Measurements from ENCODE around the gene HAUS2. TPM values are rescaled to one million over a fixed set of nuclear protein-coding genes. Genes with fewer than 3 reads are reported as not detected.

The HAUS2 gene
- total and polyA plus RNA-seq, 2 experiments from 2014 or later: 9.6 to 36.8 TPM

DNA sequence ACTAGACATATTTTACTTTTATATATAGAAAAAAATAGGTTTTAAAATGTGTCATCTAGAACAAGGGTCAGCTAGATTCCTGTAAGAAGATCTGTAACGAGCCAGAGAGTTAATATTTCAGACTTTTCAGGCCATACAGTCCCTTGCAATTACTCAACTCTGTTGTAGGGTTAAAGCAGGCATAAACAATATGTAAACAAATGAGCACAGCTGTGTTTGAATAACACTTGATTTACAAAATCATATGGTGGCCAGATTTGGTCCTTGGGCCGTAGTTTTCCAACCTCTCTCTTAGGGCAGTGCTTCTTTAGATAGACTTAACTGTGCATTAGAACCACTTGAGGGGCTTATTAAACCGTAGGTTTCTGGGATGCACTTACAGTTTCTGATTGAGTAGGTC, 19.7 kb upstream of the HAUS2 start:
- 86% methylated on average over 3 of the region's 3 CpGs for WGBS (ENCODE audit: low lambda C conversion rate, missing lambda C conversion rate)
- Histone ChIP-seq H3K36me3 (replicated peaks; ENCODE audit: insufficient read depth, low read depth) (no peaks in the 10 kb centered on the region), H4K20me1 (ENCODE audit: insufficient read depth, poor library complexity, severe bottlenecking) (no peaks in the 10 kb centered on the region), H3K4me1 (ENCODE audit: insufficient read depth) (no peaks in the 10 kb centered on the region), H3K79me2 (no peaks in the 10 kb centered on the region), H3K4me2 (no peak overlapping the region), H3K4me3 (no peak overlapping the region), H3K9me3 (ENCODE audit: low read depth) (no peaks in the 10 kb centered on the region), H2AFZ (no peak overlapping the region), H3K27me3 (no peaks in the 10 kb centered on the region), H3K9me2 (replicated peaks; ENCODE audit: insufficient read depth) (no peaks in the 10 kb centered on the region), H3K27ac (no peak overlapping the region)
- no peak for DNase-seq (ENCODE audit: low spot score)
- TF ChIP-seq EZH2 (IDR thresholded peaks at IDR 0.05; ENCODE audit: borderline replicate concordance) (no peak), EZH2phosphoT487 (IDR thresholded peaks at IDR 0.05; ENCODE audit: low read depth, severe bottlenecking, unreplicated experiment) (no peak)
- TF ChIP-seq, protein P1, sequence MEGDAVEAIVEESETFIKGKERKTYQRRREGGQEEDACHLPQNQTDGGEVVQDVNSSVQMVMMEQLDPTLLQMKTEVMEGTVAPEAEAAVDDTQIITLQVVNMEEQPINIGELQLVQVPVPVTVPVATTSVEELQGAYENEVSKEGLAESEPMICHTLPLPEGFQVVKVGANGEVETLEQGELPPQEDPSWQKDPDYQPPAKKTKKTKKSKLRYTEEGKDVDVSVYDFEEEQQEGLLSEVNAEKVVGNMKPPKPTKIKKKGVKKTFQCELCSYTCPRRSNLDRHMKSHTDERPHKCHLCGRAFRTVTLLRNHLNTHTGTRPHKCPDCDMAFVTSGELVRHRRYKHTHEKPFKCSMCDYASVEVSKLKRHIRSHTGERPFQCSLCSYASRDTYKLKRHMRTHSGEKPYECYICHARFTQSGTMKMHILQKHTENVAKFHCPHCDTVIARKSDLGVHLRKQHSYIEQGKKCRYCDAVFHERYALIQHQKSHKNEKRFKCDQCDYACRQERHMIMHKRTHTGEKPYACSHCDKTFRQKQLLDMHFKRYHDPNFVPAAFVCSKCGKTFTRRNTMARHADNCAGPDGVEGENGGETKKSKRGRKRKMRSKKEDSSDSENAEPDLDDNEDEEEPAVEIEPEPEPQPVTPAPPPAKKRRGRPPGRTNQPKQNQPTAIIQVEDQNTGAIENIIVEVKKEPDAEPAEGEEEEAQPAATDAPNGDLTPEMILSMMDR (IDR thresholded peaks at IDR 0.05; ENCODE audit: poor library complexity): no peak

DNA sequence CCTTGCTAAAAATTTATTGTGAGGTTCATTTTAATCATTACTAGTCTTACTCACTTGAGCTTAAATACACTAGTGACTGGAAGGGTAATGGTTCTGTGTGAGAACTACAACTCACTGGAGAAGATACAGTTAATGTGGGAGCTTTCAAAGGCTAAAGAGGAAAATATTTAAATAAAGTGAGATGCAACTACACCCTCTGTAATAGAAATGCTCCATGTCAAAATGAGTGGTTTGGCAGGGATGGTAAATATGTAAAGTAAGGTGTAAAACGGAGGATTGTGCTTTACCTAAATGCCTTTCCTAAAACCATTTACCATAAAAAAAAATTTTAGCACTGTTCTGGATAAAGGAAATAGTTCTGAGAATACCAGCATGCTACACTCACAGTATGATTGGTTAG, 15.4 kb upstream of the HAUS2 start:
- Histone ChIP-seq H3K4me2 (no peak overlapping the region), H3K4me3 (no peak overlapping the region), H3K4me1 (ENCODE audit: insufficient read depth) (no peaks in the 10 kb centered on the region), H3K9me2 (replicated peaks; ENCODE audit: insufficient read depth) (no peaks in the 10 kb centered on the region), H3K9me3 (ENCODE audit: low read depth) (no peaks in the 10 kb centered on the region), H3K79me2 (no peaks in the 10 kb centered on the region), H3K27me3 (no peaks in the 10 kb centered on the region), H4K20me1 (ENCODE audit: insufficient read depth, poor library complexity, severe bottlenecking) (no peaks in the 10 kb centered on the region), H2AFZ (no peak overlapping the region), H3K36me3 (replicated peaks; ENCODE audit: insufficient read depth, low read depth) (no peaks in the 10 kb centered on the region), H3K27ac (no peak overlapping the region)
- no peak for DNase-seq (ENCODE audit: low spot score)
- WGBS (ENCODE audit: low lambda C conversion rate, missing lambda C conversion rate): 95% methylated on average over 1 of the region's 1 CpG
- no peak for TF ChIP-seq EZH2 (IDR thresholded peaks at IDR 0.05; ENCODE audit: borderline replicate concordance)
- TF ChIP-seq, protein P1 (IDR thresholded peaks at IDR 0.05; ENCODE audit: poor library complexity): no peak
- TF ChIP-seq EZH2phosphoT487 (IDR thresholded peaks at IDR 0.05; ENCODE audit: low read depth, severe bottlenecking, unreplicated experiment): no peak

DNA sequence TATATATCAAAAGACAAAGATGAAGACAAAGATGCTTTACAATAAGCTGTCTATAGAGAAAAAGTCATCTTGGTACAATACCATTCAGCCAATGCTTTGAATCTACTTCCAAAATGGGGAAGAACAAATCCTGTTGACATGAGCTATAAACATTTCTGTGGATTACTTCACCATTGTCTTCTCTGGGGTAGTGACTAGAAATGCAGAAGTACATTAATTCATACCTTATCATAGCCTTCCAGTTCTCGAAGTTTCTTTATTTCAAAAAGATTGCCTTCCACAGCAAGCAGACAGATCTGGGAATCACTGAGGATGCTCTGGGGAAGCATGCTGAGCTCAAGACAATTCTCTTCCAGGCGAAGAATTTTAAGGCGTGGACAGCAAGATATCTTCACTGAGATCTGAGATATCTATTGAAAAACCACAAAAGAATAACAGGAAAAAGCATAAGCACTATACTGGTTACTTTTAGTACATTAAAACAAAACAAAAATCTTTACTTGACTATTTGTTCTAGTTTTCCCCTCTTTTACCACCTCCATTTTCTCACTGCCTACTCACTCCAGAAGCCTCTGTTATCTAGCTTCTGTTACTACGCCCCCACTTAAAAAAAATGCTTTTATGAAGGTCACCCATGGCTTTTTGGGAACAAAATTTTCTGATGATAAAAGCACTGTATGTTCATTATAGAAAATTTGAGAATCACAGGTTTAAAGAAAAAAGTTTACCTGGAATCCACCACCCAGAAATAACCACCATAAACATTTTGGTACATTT, 3.6 kb upstream of the HAUS2 start:
- Histone ChIP-seq H3K4me3 (no peak overlapping the region), H3K9me3 (ENCODE audit: low read depth) (no peaks in the 10 kb centered on the region), H3K79me2 (peaks cover 36% of the 10 kb centered on the region), H3K36me3 (replicated peaks; ENCODE audit: insufficient read depth, low read depth) (no peaks in the 10 kb centered on the region), H3K27me3 (no peaks in the 10 kb centered on the region), H3K9me2 (replicated peaks; ENCODE audit: insufficient read depth) (no peaks in the 10 kb centered on the region), H3K4me1 (ENCODE audit: insufficient read depth) (peaks cover 12% of the 10 kb centered on the region), H3K27ac (no peak overlapping the region), H2AFZ (no peak overlapping the region), H3K4me2 (no peak overlapping the region), H4K20me1 (ENCODE audit: insufficient read depth, poor library complexity, severe bottlenecking) (no peaks in the 10 kb centered on the region)
- no peak for TF ChIP-seq EZH2 (IDR thresholded peaks at IDR 0.05; ENCODE audit: borderline replicate concordance)
- no peak for TF ChIP-seq EZH2phosphoT487 (IDR thresholded peaks at IDR 0.05; ENCODE audit: low read depth, severe bottlenecking, unreplicated experiment)
- TF ChIP-seq, protein P1 (IDR thresholded peaks at IDR 0.05; ENCODE audit: poor library complexity): no peak
- DNase-seq (ENCODE audit: low spot score): no peak
- 95% methylated on average over 4 of the region's 4 CpGs for WGBS (ENCODE audit: low lambda C conversion rate, missing lambda C conversion rate)

Data from hepatocyte (in vitro differentiated cells).